HG03520 (cell line): Measurements from ENCODE around the gene ASB7.

Source experiments
- ATAC-seq: cut with Tn5 transposase; IDR thresholded peaks from one replicate; pipeline ENCODE4 v1.9.1; 2021; ENCODE audit warnings: mild to moderate bottlenecking, moderate library complexity; ENCODE audit not compliant: unreplicated experiment

The ASB7 gene

DNA sequence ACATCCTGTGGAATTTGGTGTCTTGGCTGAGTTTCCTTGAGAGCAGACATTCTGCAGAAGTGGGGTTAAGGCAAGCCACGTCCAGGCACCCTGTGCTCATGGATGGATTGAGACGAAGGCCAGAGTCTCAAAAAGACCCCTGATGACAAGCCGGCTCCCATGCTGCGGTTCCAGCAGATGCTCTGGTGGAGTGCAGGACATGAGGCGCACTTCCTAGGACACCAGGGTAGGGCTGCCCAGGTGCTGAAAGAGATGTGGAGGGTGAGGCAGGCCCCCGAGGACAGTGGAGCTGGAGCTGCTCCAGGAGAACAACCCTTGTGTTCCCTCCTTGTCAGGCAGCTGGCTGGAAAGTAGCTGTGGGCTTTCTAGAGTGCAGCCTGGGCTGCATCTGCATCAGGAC is 81.0 kb downstream of the ASB7 start:
- ATAC-seq: no peak

DNA sequence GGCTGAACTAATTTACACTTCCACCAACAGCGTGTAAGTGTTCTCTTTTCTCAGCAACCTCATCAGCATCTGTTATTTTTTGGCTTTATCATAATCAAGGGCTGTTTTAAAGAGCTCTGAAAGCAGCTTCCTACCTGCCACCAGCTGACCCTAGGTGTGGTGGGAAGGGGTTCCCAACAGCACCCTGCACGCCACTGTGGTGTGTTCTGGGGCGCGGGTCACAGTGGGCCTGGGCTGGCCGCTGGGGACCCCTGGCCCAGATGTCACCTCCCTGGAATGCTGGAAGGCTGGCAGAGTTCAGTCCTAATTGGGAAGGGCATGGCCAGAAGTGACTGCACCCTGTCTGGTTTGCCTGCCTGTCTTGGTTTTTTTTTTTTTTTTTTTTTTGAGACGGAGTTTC is 82.2 kb downstream of the ASB7 start:
- no peak for ATAC-seq

DNA sequence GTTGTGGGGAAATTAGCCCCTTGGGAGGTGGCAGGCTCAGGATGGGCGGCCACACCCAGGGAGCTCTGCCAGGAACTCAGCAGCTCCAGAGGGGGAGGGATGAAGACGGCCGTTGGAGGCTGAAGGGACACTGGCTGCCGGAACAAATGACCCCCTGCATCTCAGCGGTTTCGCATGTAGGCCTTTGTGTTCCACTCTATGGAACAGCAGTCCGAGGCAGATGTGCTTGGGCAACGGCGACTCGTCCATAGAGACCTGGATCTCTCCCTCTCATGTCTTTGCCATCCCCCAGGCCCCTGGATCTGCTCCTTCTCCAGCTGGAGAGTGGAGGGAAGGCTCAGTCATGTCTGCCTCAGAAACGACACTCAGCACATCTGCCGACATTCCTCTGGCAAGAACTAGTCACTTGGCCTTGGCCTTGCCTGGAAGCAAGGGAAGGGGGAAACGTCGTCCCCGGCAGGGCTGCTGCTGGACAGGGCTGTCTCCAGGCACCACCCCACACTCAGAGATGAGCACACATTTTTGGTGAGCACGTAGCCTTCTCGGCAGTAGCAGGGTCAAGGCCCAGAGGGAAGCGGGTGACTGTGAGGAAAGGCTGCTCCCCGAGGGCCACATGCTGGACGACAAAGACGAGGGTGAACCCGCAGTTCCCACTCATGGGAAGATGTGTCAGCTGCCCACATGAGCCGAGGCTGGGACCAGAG is 83.8 kb downstream of the ASB7 start:
- ATAC-seq: no peak

DNA sequence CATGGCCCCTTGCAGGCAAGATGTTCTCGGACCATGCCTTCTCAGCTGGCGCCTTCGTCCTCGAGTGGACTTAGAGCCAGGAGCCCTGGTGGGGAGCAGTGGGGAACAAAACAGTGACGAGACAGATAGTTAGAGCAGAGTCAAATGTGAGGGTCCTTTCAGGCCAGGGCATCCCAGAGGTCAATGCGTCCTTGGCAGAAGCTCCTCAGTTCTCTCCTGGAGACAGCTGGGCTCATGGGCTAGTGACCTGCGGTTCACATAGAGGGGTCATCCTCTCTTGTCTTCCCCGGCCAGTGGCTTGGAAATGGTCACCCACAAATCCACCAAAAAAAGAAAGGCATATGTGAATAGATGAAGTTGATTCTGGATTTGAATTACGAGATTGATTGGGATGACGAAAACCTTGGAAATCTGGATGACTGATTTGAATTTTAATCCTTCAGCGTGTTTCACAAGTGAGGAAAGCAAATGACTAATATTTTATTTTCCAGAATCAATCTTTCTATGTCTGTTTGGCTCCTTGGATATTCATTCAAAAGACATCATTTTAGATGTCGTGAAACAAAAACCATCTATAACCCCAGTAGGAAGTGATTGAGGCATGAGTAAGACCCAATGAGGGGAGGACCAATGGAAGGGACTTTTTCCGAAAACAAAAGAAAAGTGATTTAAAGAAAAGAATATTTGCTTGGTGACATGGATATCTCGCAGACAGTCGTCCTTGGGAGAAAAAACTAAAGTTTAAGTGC is 84.5 kb downstream of the ASB7 start:
- ATAC-seq: no peak

DNA sequence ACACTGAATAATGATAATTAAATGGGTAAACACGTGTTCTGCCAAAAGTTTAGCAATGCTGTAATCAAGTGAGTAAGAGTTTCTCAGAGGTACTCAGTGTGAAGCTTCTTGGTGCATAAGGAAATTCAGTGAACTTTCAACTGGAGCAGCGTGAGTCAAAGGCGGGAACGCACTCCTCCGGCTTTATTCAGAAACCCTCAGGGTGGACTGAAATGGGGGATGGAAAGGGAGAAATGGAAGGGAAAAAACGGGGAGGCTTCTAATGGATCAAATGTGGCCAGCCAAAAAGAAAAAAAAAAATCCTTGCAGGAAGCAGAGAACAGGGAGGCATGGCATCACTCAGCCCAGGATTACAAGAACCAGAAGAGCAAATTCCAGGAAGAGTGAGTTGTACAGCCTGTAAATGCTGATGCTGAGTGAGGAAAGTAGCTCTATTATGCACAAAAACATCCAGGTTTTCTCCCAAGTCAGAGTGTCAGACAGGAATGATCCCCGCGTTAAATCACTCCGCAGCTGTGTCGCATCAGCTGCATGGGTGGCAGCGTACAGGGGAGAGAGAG is 85.3 kb downstream of the ASB7 start:
- no peak for ATAC-seq

DNA sequence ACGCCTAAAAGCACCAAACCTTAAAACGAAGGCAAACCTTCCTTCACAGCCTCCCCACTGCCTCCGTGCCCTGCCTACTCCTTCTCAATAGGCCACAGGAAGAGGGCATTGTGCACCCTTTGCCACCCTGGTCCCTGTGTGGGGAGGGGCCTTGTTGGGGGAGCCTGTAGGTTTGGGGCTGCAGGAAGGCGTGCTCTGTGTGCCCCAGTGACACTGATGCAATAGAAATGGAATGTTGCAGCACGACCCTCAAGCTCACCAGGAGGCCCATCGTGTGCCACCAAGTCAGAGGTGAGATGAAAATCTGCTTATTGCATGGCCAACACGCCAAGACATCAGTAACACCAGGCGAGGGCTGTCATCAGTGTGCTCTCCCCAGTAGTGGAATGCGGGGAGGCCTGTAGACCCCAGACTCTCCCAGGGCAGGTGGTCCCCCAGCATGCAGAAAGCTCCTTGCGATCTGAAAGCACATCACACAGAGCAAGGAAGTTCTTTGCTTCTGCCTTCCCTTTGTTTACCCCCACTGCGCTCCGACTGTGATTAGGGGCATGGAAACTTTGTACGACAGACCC is 86.2 kb downstream of the ASB7 start:
- no peak for ATAC-seq

DNA sequence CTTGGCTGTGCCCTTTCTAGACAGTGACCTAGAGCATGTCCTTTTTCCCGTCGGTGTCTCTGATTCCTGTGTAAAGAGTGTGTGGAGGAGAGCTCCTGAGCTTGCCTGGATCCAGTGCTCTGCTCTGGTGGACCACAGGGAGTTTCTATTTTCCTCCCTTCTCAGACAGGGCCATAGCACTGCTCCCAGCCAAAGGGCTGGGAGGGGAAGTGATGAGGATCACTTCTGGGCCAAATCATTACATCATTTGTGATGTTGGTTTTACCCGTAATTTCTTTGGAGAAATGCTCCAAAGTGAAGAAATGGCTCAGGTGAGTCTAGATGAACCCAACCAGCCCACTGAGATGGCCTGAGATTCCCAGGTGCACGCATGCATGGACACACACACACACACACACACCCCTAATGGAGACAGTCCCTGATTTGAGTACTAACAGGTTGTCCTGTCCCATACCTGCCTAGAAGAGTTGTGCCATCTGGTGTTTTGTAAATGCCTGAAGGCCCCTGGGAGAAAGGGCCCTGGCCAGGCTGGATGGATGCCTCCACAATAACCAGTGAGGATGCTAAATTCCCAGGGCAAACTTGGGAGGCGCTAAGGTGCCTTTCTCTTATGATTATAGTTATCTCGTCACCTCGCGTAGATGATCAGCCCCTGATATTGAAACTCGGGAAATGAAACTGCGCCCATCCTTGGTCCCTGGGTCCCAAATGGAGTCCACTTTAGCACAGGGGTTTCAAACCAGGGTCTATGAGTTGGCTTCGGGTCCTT is 86.9 kb downstream of the ASB7 start:
- ATAC-seq: no peak

DNA sequence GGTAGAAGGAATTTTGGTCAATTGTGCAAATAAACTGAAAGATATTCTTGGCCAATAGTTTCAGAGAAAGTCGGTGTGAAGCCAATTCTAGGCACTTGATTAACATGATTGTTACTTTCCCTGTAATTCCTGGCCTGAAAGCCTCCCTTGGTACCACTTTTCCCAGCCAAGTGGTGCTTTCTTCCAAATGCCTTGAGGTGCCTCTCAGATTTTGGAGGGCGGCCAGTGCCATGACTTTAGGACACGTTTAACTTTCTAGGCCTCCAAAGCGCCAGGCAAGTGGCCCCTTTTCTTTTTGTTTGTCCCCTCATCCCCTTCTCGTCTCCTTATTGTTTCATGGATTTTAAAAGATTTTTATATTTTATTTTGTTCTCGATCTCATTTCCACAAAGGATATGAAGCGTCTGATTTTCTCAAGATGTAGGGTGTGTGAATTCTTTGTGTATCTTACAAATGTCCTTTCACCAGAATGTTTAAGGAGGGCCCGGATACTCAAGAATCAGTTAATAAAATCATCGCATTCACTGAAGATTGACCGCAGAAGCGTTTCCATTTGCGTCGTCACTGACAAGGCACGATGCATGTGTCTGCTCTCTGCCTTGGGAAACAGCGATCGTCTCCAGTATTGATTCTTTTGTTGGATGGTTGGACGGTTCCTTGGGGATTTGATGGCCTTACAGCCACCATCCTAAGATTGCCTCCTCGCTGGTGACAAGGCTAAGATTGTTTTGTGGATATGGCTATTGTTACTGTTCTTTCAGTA is 87.8 kb downstream of the ASB7 start:
- no peak for ATAC-seq

DNA sequence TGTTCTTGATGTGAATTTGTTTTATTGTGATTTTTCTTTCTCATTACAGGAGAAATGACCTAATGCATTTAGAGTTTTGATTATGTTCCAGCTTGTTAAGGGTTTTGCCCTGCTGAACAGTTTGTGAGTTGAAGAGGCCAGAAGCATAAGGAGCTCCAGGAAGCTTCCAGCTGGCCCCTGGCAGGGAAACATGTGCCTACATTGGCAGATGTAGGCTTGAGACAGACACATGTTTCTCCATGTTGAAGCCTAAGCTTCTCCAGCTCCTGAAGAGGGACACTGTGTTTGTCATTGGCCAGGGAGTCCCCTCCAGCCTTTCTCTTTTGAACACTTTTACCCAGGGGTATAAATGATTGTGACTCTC is 88.4 kb downstream of the ASB7 start:
- no peak for ATAC-seq

DNA sequence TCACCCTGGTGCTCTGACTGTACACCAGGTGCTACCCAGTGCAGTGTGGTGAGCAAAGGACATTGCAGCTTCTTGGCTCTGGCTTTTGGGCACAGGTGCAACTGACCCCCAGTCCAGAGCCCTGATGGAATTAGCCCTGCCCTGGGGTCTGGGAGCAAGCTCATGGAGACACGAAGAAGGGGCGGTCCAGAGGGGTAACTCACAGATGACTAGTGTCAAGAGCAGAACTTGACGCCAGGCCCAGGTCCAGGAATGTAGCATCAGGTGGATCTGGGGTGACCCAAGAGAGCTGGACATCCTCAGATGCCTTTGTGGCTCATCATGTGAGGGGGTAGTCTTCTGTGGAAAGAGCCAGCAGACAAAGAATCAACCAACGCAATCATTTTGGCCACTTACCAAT is 88.9 kb downstream of the ASB7 start:
- ATAC-seq: no peak

DNA sequence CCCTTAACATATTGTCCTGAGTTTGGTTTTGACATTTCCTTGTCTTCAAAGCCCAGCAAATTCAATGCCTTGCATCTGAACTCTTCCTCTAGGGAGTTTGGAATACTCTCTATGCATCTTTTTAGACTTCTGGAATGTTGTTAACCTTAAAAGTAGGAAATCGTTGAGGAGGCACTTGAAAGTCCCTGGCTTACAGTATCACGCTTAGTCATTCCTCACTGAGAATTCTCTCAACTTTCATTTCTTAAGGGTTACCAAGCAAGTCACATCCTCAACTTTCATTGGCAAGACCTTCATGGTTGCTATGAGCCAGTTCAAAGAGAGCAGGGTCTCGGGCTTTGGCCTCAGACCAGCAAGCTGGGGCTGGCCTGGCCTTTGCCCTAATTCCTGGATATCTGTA is 89.9 kb downstream of the ASB7 start:
- no peak for ATAC-seq

DNA sequence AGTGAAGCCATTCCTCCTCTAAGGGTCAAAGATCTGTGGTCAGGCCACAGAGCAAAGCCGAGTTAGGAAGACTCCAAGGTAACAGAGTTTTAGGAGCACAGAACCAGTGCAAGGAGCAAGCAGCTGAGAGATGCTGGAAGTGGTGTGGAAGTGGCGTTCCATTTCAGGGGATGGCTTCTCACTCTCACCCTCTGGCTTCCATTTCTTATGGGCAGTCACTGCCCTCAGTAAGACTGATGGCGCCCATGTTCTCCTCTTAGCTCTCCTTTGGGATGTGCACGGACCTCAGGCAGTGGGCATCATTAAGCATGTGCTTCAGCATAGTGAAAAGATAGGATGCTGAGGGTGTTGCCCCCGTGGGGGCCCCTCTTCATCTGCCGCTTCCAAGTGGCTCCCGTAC is 90.3 kb downstream of the ASB7 start:
- ATAC-seq: no peak

DNA sequence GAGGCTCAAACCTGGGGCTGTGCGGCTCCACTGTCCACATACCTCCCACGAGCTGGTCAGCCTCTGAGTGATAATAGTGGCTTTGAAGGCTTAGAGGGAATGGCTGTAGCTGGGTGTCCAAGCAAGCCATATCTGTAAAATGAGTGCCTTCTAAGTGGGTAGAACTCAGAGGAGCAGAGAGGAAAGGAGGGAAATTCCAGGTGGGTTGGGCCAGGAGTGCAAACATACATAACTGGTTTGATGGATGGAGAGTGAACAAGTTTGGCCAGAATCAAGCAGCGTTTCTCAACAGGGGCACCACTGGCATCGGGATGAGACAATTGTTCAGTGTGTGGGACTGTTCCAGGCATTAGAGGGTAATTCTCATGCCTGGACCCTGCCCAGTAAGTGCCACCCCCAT is 91.1 kb downstream of the ASB7 start:
- ATAC-seq: no peak

DNA sequence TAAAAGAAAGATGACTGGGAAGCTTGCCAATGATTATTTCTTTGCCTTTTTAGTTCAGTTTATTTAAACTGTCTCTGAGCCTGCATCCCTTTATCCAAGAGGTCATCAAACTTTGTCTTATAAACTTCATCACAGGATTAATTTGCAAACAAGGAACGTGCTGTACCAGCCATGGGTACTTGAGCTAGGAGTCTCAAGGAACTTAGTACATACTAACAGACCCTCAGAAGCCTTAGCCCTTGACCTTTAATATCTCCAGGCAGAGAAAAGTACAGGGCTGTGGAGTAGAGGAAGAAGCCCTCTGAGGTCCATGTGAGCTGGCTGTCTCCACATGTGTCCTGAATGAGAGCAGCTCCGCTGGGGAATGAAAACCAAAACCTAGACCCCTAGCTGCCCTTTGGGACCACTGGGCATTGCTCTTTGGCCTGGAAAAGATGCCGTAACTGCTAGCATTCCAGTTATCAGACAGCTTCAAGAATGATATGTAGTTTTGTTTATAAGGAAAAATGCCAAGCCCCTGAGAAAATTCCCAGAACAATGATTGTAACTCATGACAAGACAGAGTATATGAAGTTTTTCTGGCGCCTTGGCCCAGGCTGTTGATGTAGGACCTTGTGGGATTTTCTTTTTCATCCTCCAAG is 92.1 kb downstream of the ASB7 start:
- no peak for ATAC-seq

DNA sequence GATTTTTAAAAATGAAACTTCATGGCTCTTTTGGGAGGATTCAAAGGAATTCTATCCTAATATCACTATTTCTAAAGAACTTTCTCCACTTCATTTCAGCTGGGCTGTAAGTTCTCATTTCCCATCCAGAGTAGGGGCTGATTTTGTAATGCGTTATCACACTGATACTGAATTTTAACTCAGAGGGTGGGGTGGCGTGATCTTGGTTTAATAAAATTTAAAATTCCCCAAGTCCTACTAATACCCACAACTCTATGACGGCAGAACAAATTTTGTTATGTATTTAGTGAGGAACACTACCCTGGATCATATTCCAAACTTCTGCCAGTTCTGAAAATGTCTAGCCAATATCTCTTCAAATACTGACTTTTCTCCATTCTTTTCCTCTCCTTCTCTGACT is 92.7 kb downstream of the ASB7 start:
- no peak for ATAC-seq

DNA sequence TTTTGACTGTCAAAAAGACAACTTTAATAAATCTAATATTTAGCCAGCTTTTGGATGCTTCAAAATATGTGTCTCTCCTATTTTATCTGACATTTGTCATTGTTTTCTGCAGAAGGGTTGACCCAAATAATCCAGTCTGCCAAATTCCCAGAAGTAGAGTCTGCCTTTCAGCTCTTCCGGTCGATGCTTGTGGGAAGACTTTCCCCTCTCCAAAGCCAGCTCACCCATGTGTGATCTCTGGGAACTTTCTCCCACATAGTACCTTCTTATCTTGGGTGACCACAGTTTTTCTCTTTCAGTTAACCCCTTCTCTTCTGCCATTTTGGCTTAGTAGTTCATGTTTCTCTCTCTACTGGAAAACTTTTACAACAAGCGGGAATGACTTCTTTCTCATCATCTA is 94.1 kb downstream of the ASB7 start:
- no peak for ATAC-seq
